Measurements from ENCODE around the gene SPNS1.
"Not testable (repeated sequence)": the region's sequence is repeated elsewhere in the genome, so short reads cannot be mapped to it uniquely, and the experiment has no call there.

The SPNS1 gene

GRCh38 chr16:28977703-28978662 lies 3.4 kb downstream of the SPNS1 start:
- no peak for TF ChIP-seq CTCF (IDR thresholded peaks at IDR 0.05)
- H3K4me3 ChIP-seq, result no peak overlapping the region
- no peak for DNase-seq (ENCODE audit: low spot score)

DNA sequence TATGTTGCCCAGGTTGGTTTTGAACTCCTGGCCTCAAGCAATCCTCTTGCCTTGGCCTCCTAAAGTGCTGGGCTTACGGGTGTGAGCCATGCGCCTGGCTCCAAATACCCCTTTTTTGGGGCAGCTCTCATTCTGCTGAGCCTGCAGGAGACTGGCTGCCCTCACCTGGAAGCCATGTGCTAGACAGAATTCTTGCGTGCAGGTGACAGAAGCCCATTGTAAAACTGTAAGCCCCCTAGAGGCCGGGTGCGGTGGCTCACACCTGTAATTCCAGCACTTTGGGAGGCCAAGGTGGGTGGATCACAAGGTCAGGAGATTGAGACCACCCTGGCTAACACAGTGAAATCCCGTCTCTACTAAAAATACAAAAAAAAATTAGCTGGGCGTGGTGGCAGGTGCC lies 5.8 kb downstream of the SPNS1 start:
- H3K4me3 ChIP-seq; H3K27ac ChIP-seq; DNase-seq (ENCODE audit: low spot score): not testable (repeated sequence)

More at GRCh38 chr16:28977703-28978662, 3.4 kb downstream of the SPNS1 start:
- no peak overlapping the region for H3K27ac ChIP-seq

GRCh38 chr16:28980929-28981328 lies 6.4 kb downstream of the SPNS1 start:
- Histone ChIP-seq H3K27ac (no peak overlapping the region), H3K4me3 (no peak overlapping the region)
- no peak for DNase-seq (ENCODE audit: low spot score)
- no peak for TF ChIP-seq CTCF (IDR thresholded peaks at IDR 0.05)

- Histone ChIP-seq H3K4me3 (no peak overlapping the region), H3K27ac (no peak overlapping the region)
- no peak for TF ChIP-seq CTCF (IDR thresholded peaks at IDR 0.05)
- DNase-seq (ENCODE audit: low spot score), result no peak
Observed at GRCh38 chr16:28981517-28981916, 6.9 kb downstream of the SPNS1 start.

DNA sequence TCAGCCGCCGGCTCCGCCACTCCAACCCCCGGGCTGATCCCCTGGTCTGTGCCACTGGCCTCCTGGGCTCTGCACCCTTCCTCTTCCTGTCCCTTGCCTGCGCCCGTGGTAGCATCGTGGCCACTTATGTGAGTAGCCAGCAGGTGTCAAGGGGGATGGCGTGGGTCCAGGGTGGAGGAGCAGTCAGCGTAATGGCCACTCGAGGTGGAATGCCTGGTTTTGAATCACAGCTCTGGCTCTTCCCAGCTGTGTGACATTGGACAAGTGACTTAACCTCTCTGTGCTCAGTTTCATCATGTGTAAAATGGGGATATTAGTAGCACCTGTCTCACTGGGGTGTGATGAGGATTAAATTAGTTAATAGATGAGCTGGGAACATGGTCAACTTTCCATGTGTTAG lies 7.8 kb downstream of the SPNS1 start:
- no peak overlapping the region for H3K4me3 ChIP-seq
- TF ChIP-seq CTCF (IDR thresholded peaks at IDR 0.05), result no peak
- no peak for DNase-seq (ENCODE audit: low spot score)
- no peak overlapping the region for H3K27ac ChIP-seq

GRCh38 chr16:28982949-28983348 lies 8.4 kb downstream of the SPNS1 start:
- Histone ChIP-seq H3K4me3 (no peak overlapping the region), H3K27ac (no peak overlapping the region)
- no peak for DNase-seq (ENCODE audit: low spot score)
- no peak for TF ChIP-seq CTCF (IDR thresholded peaks at IDR 0.05)

DNA sequence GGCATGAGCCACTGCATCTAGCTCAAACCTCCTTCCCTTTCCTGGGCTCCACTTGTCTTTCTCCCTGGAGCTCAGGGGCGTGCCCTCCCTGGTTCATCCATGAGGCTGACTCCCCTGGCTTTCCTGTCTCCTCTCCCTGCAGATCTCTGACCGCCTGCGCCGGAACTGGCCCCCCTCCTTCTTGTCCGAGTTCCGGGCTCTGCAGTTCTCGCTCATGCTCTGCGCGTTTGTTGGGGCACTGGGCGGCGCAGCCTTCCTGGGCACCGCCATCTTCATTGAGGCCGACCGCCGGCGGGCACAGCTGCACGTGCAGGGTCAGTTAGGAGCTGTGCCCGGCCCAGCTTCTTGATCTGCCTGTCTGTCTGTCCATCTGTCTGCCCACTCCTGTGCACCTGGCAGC lies 9.1 kb downstream of the SPNS1 start:
- H3K27ac ChIP-seq, result no peak overlapping the region
- no peak overlapping the region for H3K4me3 ChIP-seq
- TF ChIP-seq CTCF (IDR thresholded peaks at IDR 0.05), result no peak
- DNase-seq (ENCODE audit: low spot score), result no peak
